NCI-H345 treated with DMSO at 0.1 percent for 48 hours (cell line): ENCODE measurements around the gene LAPTM5.

ENCODE experiments used
- DNase-seq: peaks from one replicate; lab custom pipeline; 2025; ENCODE audit not compliant: unreplicated experiment; lab: John Stamatoyannopoulos, UW

LAPTM5 gene

DNA sequence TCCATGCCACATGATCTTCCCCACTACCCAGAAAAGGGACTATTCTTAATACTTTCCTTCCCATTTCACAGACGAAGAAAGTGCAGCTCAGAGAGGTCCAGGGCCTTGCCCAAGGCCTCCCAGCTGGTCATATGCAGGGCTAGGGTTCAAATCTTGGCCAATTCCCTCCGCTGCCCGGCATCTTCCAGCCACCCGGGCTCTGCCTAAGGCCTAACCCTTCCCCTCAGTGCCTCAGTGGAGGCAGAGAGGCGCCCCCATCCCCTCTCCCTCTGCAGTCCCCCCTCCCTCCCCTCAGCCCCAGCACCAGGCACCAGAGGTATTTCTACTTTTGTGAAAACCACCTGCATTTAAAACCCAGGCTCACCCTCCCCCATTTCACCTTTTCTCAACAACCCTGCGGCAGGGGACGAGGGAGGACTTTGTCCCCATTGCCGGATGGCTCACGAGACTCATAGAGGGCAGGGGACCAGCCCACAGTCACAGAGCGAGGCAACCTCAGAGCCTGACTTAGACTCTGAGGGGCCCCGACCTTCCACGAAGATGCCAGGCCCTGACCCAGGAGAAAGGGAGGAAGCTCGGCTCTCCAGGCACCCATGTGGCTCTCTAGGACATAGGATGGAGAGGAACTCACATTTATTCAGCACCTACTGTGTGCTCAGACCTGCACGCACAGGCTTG is 12.3 kb downstream of the LAPTM5 start:
- no peak for DNase-seq

DNA sequence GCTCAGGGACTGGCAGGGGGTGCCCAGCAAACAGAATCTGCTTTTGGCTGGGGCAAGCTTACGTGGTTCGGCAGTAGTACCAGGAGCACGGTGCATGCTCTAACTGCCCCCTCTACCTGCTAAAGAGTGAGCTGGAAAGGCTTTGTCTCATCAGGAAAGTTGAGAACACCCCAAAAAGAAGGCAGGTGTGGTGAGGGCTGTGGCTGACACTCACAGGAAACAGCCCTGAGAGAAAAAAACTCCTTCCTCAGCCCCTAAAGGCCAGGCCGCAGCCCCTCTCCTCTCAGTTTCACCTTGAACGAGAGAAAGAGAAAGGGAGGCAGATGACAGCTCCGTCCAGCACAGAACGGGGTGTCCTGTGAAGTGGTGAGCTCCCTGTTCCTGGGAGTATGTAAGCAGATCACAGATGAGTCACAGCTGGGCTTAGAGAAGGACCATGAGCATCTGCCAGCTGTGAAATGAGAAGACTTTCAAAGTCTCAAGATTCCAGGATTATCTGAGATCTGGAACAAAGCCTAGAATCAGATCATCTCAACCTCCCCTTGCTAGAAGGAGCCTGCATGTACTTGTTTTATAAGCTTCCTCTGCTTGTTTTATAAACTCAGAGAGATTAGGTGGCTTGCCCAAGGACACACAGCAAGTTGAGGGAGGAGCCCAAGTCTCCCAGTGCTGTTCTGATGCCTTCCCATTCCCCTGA is 13.4 kb downstream of the LAPTM5 start:
- no peak for DNase-seq

DNA sequence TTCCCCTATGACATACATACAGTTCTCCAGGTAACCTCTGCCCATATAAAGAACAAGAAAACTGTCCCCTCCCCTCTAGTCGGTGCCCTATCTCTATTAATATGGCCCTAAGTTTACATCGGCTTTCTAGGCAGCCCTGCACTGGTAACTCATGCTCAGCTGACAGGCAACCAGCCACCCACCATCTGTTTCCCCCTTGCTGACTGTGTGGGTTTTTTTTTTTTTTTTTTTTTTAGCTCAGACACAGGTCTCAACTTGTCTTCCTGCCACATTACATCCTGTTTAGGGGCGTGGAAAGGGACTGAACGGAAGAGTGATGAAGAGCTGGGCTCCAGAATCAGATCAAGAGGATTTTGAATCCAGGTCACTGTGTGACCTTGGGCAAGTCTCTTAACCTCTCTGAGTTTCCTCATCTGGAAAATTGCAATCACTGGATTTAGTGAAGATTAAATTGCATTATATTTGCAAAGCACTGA is 14.0 kb downstream of the LAPTM5 start:
- no peak for DNase-seq

DNA sequence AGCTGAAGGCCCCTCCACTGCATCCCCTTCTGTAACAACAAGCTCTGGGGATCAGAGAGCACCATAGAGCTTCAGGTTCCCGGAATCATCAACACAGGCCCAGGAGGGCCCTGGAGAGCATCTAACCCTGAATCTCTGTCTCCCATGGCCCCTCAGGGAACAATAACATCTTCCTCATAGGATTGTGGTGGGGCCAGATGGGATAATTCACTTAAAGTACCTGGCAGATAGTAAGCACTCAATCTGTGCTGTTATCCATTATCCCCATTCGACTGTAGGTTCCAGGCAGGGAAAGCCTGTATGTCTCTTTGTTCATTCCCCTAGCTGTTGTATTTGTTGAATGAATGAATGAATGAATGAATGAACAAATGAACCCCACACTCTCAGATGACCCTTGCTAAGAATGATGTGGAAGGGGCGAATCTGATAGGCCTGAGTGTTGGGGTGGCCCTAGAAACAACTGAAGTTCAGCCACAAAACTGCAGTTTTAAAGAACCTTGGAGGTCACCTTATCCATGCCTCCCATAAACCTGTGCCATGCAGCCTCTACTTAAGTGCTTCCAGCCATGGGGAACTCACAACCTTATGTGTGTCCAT is 14.5 kb downstream of the LAPTM5 start:
- DNase-seq, result no peak

DNA sequence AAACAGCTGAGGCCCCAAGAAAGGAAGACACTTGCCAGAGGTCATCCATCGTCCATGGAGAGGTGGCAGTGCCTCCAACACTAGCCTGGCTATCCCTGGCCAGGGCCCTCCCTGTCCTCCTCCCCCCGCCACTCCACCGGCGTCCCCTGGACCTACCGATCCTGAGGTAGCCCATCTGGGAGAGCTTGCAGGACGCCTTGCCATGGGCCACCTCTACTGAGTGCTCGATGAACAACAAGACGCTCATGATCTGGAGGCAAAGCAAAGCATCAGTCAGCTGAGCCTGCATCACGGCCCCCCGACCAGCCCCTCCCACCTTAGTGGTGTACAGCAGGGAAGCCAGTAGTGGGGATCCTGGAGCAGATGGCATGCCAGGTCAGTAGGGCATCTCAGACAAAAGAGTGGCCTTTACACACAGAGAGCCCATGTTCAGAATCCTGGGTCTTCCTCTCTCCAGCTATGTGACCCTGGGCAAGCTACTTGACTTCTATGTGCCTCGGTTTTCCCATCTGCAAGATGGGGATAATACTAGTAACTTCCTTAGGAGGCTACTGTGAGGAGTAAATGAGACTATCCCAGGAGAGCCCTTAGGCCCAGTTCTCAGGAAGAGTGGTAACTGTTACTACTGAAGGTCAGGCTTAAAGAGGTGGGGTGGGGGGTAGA is 15.1 kb downstream of the LAPTM5 start:
- no peak for DNase-seq

DNA sequence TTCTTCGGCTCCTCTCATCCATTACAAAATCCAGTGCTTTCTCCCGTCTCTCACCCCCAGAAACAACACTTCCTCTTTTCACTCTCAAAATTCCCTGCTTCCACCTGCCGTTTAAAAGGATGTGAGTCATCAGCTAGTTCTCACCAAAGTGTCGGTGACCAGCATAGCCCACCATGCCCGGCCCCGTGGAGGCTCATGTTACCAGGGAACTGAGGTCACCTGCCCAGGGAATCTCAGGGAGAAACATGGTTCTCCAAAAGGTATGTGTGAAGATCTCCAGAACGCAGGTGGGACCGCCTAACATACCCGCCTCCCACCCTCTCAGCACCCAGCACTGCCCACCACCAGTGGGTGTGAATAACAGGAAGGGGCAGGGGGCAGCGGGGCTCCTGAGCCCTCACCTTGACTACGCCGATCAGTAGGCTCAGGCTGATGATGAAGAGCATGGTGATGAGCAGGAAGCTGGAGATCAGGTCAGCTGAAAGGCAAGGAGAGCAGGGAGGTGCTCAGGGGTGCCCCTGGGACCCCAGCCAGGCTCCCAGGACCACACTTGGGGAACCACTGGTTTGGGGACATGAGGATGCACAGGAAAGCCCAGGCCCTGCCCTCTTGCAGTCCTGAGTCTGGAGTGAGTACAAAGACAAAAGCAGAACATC is 16.2 kb downstream of the LAPTM5 start:
- no peak for DNase-seq

DNA sequence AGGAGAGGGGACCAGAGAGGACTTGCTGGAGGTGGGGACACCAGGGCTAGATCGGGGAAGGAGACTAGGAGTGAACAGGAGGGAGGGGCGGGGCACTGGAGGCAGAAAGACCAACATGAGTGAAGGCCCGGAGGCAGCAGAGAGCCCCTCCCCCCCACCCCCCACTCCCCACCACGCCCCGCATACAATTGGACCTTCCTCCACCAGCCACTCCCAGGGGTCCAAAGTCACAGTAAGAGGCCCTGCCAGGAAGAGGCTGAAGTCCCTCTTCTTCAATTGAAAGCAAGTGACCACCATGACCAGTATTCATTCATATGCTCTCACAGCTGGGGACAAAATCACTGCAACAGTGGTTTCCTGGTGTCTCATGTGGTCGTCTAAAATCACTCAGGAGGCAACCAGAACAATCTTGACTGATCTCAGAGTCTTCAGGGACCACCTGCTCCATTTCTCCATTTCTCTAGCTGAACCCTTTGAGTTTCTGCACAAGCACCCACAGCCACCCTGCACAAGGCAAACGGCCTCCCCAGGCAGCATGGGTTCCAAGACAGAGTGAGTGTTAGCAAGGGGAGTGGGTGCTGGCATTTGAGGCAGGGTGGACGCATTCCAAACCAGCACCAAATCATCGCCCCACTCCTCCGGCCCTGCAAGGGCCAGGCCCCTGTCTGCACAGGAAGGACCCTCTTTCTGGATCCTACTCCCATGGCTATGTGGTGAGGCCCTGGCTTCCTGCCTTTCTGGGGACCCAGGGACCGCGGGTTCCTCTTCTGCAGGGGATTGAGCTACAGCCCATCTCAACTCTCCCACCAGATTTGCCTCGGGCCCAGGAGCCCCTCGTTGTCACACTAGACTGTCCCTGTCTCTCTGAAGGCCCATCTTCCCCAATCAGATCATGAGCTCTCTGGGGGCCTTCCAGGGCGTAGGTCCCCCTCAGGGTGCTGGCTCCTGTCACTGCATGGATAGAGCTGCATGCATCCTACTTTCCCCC is 17.0 kb downstream of the LAPTM5 start:
- no peak for DNase-seq

DNA sequence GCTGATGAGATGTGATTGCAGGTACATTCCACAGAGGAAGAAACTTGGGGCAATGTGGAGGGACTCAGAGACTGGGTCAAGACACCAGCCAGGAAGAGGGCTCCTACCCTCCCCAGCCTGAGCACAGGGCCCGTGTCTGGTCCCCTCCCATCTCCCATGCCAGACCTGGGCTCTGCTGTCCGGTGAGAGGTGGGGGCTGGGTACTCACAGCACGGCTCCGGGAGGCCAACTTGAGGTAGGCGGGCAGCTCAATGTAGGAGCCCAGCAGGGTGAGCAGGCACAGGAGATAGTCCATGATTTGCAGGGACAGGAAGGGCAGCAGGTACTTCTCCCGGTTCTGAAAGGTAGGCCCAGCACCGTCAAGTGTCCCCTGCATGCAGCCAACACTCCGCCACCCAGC is 18.0 kb downstream of the LAPTM5 start:
- DNase-seq, result no peak

DNA sequence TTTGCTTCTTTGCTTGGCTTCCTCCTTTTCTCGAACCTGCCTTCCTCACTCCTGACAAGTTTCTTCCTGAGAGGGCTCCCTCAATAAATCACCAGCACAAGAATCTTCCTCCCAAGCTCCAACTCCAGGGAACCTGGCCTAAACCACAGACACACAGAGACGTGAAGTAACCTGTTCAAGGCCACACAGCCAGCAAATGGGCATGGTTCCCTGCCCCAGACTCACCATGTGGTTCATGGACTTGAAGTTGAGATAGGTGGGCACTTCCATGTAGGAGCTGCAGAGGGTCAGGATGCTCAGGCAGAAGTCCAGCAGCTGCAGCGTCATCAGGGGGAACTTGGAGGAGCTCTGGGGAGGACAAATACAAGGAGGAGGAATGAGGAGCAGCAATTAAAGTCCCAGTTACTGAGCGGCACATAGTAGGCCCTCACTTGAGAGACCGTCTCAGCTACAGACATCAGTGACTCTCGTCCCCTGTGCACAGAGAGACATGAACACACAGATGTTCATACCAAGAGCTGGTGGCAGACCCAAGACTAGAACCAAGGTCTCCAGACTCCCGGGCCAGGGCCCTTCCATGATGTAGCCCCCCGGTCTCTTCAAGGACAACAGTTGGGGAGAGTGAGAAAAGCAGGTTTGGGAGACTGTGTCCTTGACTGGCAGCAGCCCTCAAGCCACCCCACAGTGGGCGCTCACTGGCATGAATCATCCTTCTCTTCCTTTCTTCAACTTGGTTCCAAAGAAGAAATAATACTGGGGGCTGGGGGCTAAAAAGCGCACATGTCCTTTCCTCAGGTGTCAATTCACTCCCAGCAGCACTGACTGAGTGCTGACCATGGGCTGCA is 18.6 kb downstream of the LAPTM5 start:
- no peak for DNase-seq

DNA sequence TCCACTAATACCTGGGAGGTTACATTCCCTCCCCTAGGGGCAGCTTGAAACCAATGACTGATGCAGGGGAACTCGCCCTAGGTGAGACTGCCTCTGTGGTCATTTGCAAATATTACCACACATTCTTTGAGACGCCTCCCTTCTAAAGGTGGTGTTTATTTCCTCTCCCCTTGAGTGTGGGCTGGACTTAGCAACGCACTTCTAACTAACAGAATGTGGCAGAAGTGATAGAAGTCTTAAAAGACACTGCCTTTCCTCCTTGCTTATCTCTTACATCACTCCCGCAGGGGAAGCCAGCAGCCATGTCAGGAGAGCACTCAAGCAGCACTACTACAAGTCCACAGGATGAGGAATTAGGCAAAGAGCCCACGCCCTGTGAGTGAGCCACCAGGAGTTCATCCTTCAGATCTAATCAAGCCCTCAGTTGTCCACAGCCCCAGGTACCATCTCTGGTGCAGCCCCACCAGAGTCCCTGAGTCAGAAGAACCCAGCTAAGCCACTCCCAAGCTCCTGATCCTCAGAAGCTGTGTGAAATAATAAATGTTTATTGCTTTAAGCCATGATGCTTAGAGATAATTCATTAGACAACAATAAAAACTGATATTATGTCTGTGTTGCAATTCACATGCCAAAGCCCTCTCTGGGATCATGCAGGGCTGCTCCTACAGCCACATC is 19.4 kb downstream of the LAPTM5 start:
- no peak for DNase-seq

DNA sequence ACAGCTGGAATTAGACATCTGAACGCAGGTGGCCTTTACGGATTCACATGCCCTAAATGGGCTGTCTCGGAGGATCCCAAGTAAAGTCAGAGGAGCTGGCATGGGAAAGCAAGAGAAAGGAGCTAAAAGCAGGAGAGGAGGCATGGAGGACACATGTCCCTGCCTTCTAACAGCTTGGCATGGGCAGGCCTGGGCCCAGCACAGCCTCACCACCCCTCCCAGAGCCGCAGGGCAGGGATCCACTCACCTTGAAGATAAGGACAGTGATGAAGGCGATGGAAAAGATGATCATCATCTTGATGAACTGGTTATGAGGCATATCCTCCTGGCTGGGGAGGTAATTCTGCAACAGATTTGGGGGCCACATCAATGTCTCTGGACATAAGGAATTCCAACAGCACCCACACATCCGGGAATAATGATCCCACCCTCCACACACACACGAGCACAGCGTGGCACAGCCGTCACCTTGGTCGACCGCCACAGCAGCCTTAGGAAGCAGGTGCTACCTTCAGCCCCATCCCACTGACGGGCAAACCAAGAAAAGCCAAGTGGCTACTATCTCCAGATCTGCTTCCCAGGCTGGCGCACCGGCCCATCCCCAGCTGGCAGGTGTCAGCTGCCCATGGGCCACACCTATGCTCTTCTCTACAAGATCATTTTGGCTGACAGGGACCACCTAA is 20.1 kb downstream of the LAPTM5 start:
- DNase-seq, result no peak

DNA sequence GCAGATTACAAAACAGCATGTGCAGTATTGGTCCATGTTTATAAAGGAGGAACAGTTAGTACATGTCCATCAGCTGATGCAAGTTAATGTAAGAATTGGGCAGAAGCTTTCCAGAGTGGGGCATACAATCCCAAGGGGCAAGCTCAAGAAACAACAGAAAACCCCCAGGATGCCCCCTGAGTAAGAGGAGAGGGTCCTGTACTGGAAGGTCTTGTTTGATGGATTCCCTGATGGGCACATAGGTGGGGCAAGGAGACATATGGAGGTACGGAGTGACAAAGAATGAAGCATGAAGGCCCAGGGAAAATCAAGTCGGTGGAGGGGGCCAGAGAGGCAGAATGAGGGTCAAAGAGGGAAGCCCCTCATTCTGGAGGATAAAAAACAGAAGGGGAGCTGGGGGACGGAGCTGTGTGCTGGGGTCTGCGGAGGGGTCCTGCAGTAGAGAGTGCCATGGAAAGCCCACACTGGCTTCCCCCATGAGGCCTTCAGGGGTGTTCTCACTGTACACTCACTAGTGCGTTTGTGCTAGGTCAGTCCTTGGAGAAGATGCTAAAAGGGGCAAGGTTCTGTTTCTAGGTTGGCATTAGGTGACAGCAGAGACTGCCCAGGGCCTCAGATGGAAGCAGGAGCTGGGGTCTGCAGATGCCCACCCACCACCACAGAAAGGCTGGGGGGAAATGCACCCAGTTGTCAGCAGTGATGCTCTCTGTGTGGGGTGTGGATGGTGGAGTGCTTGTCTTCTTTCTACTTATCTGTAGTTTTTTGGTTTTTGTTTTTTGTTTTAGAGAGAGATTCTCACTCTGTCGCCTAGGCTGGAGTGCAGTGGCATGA is 21.7 kb downstream of the LAPTM5 start:
- no peak for DNase-seq

DNA sequence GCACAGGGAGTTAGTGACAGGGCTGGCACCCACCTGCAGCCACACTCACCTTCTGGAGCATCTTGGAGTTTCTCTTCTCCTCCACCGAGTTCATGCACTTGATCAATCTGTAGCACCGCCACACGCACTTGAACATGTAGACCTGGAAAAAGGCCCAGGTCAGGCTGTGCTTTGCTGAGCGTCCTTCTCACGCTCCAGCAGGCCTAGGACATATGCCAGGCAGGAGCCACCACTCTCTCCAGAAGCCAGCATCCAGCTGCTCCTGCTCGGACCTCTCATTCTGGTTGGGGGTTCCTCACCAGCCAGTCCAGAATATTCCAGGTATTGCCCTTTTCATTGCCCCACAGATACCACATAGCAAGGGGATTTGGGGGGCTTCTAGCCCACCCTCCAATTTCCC is 22.4 kb downstream of the LAPTM5 start:
- DNase-seq, result no peak

DNA sequence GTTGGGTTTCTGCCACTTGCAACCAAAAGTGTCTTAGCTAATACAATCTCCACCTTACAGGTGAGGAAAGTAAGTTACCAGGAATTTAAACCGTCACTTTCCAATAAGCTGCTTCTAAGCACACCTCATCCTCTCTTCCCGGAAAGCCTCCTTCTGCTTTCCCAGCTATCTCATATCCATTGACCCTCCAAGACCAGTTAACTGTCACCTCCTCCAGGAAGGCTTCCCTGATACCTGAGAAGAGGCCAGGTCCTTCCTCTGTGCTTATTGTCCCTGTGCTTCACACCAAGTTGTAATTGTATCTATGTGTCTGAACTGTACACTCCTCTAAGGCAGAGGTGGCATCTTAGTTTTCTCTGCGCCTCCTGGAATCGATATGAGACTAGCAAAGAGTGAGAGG is 23.0 kb downstream of the LAPTM5 start:
- no peak for DNase-seq

DNA sequence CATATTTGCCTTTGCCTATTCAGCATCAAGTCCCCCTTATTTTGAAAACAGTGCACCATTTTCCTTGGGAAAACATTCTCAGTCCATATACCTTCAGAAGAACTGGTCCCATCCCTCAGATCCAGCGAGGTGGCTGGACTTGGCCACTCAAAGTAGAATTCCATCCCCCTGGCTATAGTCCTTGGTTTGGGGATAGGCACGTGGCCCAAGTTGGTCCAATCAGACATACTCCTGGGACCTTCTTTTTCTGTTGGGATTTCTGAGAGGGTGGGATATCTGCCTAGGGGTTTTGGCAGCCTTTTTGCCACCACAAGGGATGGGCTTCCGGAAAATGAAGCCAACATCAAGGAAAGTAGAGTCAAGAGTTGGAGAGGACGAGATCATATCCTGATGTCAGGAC is 23.5 kb downstream of the LAPTM5 start:
- DNase-seq, result no peak

DNA sequence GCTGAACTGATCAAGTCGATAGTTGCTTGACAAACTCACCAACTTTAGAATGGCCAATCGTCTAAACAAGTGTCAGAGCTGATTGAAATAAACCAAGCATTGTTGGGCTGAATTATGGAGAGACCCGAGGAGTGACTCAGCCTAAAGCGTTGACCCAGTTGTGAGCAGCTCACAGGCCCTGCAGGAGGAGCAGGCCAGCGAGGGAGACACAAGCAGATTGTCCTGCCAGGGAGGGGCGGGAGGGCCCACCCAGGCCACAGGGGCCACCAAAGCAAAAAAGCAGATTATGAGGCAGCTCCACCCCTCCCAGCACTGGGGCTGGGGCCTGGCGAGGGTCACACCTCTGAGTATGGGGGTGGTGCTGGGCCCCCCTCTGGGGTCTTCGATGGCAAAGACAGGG is 24.1 kb downstream of the LAPTM5 start:
- DNase-seq, result no peak

DNA sequence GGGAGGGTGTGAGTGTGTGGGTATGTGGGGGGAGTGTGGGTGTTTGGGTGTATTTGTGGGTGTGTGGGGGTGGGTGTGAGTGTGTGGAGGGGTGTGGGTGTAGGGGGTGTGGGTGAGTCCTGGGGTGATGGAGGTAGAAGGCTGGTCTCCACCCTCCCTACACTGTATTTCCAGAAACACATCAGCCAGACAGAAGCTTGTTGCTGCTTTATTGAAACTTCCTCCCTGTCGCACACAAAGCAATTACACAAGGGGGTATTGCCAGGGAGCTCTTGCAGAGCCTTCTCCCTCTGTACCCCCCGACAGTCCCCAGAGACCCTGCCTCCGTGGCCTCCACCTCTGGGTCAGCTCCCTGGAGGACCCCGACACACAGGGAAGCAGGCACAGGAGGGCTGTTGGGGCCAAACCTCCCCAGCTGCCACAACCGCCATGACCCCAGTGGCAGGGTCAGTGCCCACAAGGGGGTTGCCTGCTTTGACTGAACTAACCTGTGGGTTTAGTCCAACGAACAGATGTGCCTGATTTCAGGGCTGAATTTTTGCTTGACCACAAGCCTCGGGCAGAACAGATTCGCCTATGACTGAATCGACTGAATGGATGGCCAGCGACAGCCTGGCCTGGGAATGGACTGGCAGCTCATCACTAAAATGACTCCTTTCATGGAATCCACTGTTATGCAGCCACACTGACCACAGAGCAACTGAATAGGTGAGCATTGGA is 25.1 kb downstream of the LAPTM5 start:
- no peak for DNase-seq
